Measurements from ENCODE around the gene PTHLH.

- TF ChIP-seq CTCF (IDR thresholded peaks at IDR 0.05; ENCODE audit: extremely low read depth in 1 of 2, insufficient read depth in 1 of 2, low read depth in 1 of 2, low read length in 2 of 2) (no peak), FOS (IDR thresholded peaks at IDR 0.05; ENCODE audit: borderline replicate concordance, insufficient read depth, low read length) (no peak)
Measured at GRCh38 chr12:27998658-27999057, 26.1 kb upstream of the PTHLH start.
